Mucosa of descending colon (tissue), 3 donors: ENCODE results near the gene SNX4. TPM values are rescaled to one million over a fixed set of nuclear protein-coding genes. Genes with fewer than 3 reads are reported as not detected.

ENCODE experiments used
- ATAC-seq: fragments of 200-7000 bp; cut with Tn5 transposase; one replicate; pipeline ENCODE4 v1.9.1; 2020; ENCODE audit warnings: mild to moderate bottlenecking, moderate library complexity
- DNase-seq, 3 donors: peaks; one replicate each; pipeline ENCODE4 v3.0.0-alpha.2; 2020
- H3K36me3 ChIP-seq: fragments of 200-600 bp; one replicate; pipeline ENCODE4 v1.8.0; 2021; ENCODE audit warnings: low read depth, mild to moderate bottlenecking
- H3K4me1 ChIP-seq: fragments of 200-600 bp; one replicate; pipeline ENCODE4 v1.8.0; 2021; ENCODE audit warnings: low read depth, mild to moderate bottlenecking
- H3K4me3 ChIP-seq: fragments of 200-600 bp; one replicate; pipeline ENCODE4 v1.8.0; 2021; ENCODE audit warnings: mild to moderate bottlenecking
- H3K9me3 ChIP-seq: fragments of 200-600 bp; one replicate; pipeline ENCODE4 v1.8.0; 2021; ENCODE audit warnings: mild to moderate bottlenecking
- CTCF ChIP-seq: fragments of 200-600 bp; IDR thresholded peaks from one replicate; pipeline ENCODE4 v1.8.0; 2022; ENCODE audit warnings: antibody characterized with exemption, mild to moderate bottlenecking
- intact Hi-C, 2 donors: fragments of 100-400 bp; cut with DNase I in 1 of 2; cut with micrococcal nuclease in 1 of 2; formaldehyde crosslinking; loops; one replicate each; pipeline versions ENCODE4 v1.11.0 to v1.11.1; 2022; cut with DNase I, micrococcal nuclease
- total RNA-seq, 3 donors: library from RNA; stranded (reverse); fragmentation: NEBNext Ultra II Directional in 2 of 3; extraction: Animal tissue kit (Norgen Biotek cat#: 25700) in 2 of 3; gene quantifications; one replicate each; pipeline versions ENCODE4 v1.2.1 to v1.2.4, GENCODE V29; 2021 to 2023
- donor health status: DM: no; HTN: no; CAD: no; lungs with moderate emphysema.
- donor health status: DM: no; HTN: no; CAD: no.
- donor health status: DM: no; HTN: yes; CAD: no.

The SNX4 gene
- total RNA-seq, 3 donors from 2014 or later = 34.5 to 50.6 (median 46.9) TPM

GRCh38 chr3:125515421-125515820 is 4.6 kb downstream of the SNX4 start:
- ATAC-seq (no peak), DNase-seq (no peak)
- intact Hi-C loops = no loop called here
- no peak for TF ChIP-seq CTCF
- Histone ChIP-seq H3K9me3 (no peaks in the 10 kb centered on the region), H3K4me1 (peaks cover 15% of the 10 kb centered on the region), H3K4me3 (no peak overlapping the region), H3K36me3 (no peaks in the 10 kb centered on the region)

- intact Hi-C loops = no loop called here
- peak in 1 of 3 donors; percentile 47 for DNase-seq
These were observed 6.4 kb downstream of the SNX4 start for GRCh38 chr3:125513490-125514115.

GRCh38 chr3:125512135-125512920 is 7.7 kb downstream of the SNX4 start:
- no peak for ATAC-seq
- intact Hi-C loops = no loop called here
- H3K36me3 ChIP-seq = no peaks in the 10 kb centered on the region
- no peak for TF ChIP-seq CTCF
- DNase-seq = no peak
- no peak overlapping the region for H3K4me3 ChIP-seq
- H3K4me1 ChIP-seq = peaks cover 8% of the 10 kb centered on the region
- no peaks in the 10 kb centered on the region for H3K9me3 ChIP-seq

More at GRCh38 chr3:125513490-125514115, 6.4 kb downstream of the SNX4 start:
- H3K36me3 ChIP-seq = no peaks in the 10 kb centered on the region
- peaks cover 11% of the 10 kb centered on the region for H3K4me1 ChIP-seq
- peak; percentile 91 for ATAC-seq
- H3K9me3 ChIP-seq = no peaks in the 10 kb centered on the region
- no peak for TF ChIP-seq CTCF
- no peak overlapping the region for H3K4me3 ChIP-seq

- peaks cover 8% of the 10 kb centered on the region for H3K4me1 ChIP-seq
- DNase-seq (no peak), ATAC-seq (no peak)
- TF ChIP-seq CTCF = no peak
- no peak overlapping the region for H3K4me3 ChIP-seq
- intact Hi-C loops = no loop called here
- no peaks in the 10 kb centered on the region for H3K9me3 ChIP-seq
- no peaks in the 10 kb centered on the region for H3K36me3 ChIP-seq
These were observed 8.4 kb downstream of the SNX4 start for GRCh38 chr3:125511420-125512118.

GRCh38 chr3:125507128-125507527 is 12.9 kb downstream of the SNX4 start:
- Histone ChIP-seq H3K4me1 (no peaks in the 10 kb centered on the region), H3K36me3 (no peaks in the 10 kb centered on the region), H3K4me3 (no peak overlapping the region), H3K9me3 (no peaks in the 10 kb centered on the region)
- DNase-seq (no peak), ATAC-seq (no peak)
- intact Hi-C loops = no loop called here
- TF ChIP-seq CTCF = no peak
